Mucosa of descending colon (tissue), 3 donors: ENCODE data around the gene DNTT. TPM values are rescaled to one million over a fixed set of nuclear protein-coding genes. Genes with fewer than 3 reads are reported as not detected.

Source experiments
- ATAC-seq: fragments of 200-7000 bp; cut with Tn5 transposase; one replicate; pipeline ENCODE4 v1.9.1; 2020; ENCODE audit warnings: mild to moderate bottlenecking, moderate library complexity
- DNase-seq, 3 donors: peaks; one replicate each; pipeline ENCODE4 v3.0.0-alpha.2; 2020
- H3K36me3 ChIP-seq: fragments of 200-600 bp; one replicate; pipeline ENCODE4 v1.8.0; 2021; ENCODE audit warnings: low read depth, mild to moderate bottlenecking
- H3K4me1 ChIP-seq: fragments of 200-600 bp; one replicate; pipeline ENCODE4 v1.8.0; 2021; ENCODE audit warnings: low read depth, mild to moderate bottlenecking
- H3K4me3 ChIP-seq: fragments of 200-600 bp; one replicate; pipeline ENCODE4 v1.8.0; 2021; ENCODE audit warnings: mild to moderate bottlenecking
- H3K9me3 ChIP-seq: fragments of 200-600 bp; one replicate; pipeline ENCODE4 v1.8.0; 2021; ENCODE audit warnings: mild to moderate bottlenecking
- CTCF ChIP-seq: fragments of 200-600 bp; IDR thresholded peaks from one replicate; pipeline ENCODE4 v1.8.0; 2022; ENCODE audit warnings: antibody characterized with exemption, mild to moderate bottlenecking
- intact Hi-C, 2 donors: fragments of 100-400 bp; cut with DNase I in 1 of 2; cut with micrococcal nuclease in 1 of 2; formaldehyde crosslinking; loops; one replicate each; pipeline versions ENCODE4 v1.11.0 to v1.11.1; 2022; cut with DNase I, micrococcal nuclease
- total RNA-seq, 3 donors: library from RNA; stranded (reverse); fragmentation: NEBNext Ultra II Directional in 2 of 3; extraction: Animal tissue kit (Norgen Biotek cat#: 25700) in 2 of 3; gene quantifications; one replicate each; pipeline versions ENCODE4 v1.2.1 to v1.2.4, GENCODE V29; 2021 to 2023
- donor health status: DM: no; HTN: no; CAD: no; lungs with moderate emphysema.
- donor health status: DM: no; HTN: no; CAD: no.
- donor health status: DM: no; HTN: yes; CAD: no.

Gene DNTT
- total RNA-seq, 3 donors from 2014 or later, result not detected

- intact Hi-C loops, result no loop called here
- ATAC-seq (no peak), DNase-seq (no peak)
- no peak for TF ChIP-seq CTCF
- Histone ChIP-seq H3K4me1 (no peaks in the 10 kb centered on the region), H3K4me3 (no peak overlapping the region), H3K36me3 (no peaks in the 10 kb centered on the region), H3K9me3 (no peaks in the 10 kb centered on the region)
These were observed 82.9 kb downstream of the DNTT start for GRCh38 chr10:96387161-96387560.

GRCh38 chr10:96387601-96388000, 83.4 kb downstream of the DNTT start:
- intact Hi-C loops, result no loop called here
- H3K9me3 ChIP-seq, result no peaks in the 10 kb centered on the region
- ATAC-seq (no peak), DNase-seq (no peak)
- H3K4me3 ChIP-seq, result no peak overlapping the region
- TF ChIP-seq CTCF, result no peak
- H3K36me3 ChIP-seq, result no peaks in the 10 kb centered on the region
- H3K4me1 ChIP-seq, result no peaks in the 10 kb centered on the region

Other genes starting within 250 kb of the DNTT start
- gene ZNF518A, start 174.1 kb upstream of the DNTT start, total RNA-seq, result 10 to 100 TPM; 32.0 to 52.2 (median 34.0) TPM
- 10 to 100 TPM; 13.2 to 45.7 (median 30.4) TPM for gene BLNK, start 32.9 kb upstream of the DNTT start, total RNA-seq
- not detected for gene OPALIN, start 54.6 kb downstream of the DNTT start, total RNA-seq
- under 1 TPM; 0.17 to 0.70 (median 0.65) TPM for gene TLL2, start 209.5 kb downstream of the DNTT start, total RNA-seq